HG03469 (cell line): ENCODE results near the gene LAMB1.
"Not testable (repeated sequence)": the region's sequence is repeated elsewhere in the genome, so short reads cannot be mapped to it uniquely, and the experiment has no call there.

Experiments used
- ATAC-seq: cut with Tn5 transposase; IDR thresholded peaks from one replicate; pipeline ENCODE4 v1.9.1; 2021; ENCODE audit warnings: mild to moderate bottlenecking, moderate library complexity, moderate number of reproducible peaks; ENCODE audit not compliant: unreplicated experiment

The LAMB1 gene

DNA sequence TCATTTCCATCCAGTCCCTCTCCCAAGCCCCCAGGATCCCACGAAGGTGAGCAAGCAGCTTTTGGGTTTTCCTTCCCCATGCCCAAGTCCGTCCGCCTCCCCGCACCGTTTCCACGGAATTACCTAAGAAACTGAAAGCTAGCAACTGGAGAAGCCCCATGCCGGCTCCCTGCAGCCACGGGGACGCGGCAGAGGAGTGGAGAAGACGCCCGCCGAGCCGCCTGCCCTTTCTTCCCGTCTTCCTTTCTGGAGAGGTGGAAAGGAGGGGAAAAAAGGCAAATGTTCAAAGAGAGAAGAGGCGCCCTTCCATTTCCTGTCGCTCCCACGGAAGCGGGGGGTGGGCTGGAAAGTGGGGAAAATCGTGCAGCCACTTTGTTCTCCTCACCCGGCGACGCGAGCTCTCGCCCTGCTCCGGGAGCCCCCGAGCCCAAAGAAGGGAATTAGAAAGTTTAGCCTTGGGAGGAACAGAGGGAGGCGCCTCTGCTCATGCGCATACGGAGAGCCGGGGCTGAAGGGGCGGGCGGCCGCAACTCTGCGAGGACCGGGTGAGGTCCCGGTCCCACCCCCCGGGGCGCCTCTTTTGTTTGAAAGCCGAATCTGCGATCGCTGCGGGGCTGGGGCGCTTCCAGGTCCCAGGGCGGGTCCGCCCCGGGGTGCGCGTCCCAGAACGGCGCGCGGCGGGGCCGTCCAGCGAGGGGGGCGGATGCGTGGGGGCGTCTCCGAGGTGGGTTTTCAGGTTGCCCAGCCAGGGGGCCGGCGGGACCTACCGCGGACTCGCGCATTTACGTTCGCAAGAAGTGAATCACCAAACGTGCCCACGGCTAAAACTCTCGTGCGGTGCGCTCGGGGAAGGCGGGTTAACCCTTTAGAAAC, at the start of gene LAMB1:
TSS of gene LAMB1 (minus strand) at position 436 of the 873 bp plus-strand sequence. CDS start at position 160, 276 bp downstream.
- ATAC-seq: no peak

DNA sequence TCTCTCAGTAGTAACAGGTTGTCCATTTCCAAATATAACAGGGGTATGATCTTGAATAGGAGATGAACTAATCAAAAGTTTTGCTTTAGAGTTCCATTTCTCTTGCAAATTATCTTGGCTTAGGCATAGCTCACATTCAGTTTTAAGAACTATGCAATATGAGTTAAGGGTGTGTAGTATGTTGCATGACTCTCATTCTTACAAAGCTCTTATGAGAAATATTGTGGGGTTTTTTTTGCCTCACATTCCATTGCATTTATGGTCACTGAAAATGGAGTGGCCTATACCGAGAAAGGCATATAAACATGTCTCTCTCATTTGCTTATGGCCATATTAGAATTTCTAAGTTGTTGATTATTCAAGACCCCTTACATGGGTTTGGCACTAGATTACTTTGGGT, 48.5 kb upstream of the LAMB1 start:
- ATAC-seq: no peak

DNA sequence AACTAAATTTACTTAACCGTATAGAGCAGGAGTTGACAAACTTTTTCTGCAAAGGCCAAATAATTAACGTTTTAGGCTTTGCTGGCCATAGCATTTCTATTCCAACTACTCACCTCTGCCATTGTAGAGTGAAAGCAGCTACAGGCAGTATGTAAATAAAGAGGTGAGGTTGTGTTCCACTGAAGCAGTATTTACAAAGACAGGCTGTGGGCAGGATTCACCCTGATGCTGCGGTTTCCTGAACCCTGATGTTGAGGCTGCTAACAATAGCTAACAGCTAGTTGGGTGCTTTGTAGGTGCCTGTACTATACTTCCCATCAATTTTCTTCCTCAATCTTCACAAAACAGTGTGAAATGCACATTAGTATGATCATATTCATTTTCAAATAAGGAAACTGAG, 47.0 kb upstream of the LAMB1 start:
- ATAC-seq: no peak

DNA sequence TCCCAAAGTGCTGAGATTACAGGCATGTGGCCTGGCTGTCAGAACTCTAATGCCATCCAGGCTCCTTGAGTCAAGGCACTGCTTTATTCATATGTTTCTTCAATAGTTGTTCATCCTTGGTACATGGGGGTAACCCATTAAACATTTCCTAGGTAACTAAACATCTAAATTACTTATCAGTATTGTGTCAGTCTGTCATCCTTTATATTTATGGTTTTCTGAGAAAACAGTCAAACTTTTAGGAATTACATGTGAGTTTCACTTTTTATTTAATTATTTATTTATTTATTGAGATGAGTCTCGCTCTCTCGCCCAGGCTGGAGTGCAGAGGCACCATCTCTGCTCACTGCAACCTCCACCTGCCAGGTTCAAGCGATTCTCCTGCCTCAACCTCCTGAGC, 45.5 kb upstream of the LAMB1 start:
- no peak for ATAC-seq

DNA sequence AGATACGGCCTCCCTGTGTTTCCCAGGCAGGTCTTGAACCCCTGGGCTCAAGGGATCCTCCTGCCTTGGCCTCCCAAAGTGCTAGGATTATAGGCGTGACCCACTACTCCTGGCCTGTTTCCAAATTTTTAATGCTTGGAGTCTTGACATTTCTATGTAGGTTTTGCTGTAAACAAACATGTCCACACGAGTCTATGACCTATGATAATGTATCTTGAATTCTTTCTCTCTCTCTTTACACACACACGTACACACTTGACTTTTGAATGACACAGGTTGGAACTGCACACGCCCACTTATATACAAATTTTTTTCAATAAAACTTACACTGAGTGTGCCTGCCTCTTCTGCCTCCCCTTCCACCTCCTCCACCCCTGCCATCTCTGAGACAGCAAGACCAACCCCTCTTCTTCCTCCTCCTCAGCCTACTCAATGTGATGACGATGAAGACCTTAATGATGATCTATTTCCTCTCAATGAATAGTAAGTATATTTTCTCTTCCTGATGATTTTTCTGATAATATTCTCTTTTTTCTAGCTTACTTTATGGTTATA, 44.1 kb upstream of the LAMB1 start:
- no peak for ATAC-seq

DNA sequence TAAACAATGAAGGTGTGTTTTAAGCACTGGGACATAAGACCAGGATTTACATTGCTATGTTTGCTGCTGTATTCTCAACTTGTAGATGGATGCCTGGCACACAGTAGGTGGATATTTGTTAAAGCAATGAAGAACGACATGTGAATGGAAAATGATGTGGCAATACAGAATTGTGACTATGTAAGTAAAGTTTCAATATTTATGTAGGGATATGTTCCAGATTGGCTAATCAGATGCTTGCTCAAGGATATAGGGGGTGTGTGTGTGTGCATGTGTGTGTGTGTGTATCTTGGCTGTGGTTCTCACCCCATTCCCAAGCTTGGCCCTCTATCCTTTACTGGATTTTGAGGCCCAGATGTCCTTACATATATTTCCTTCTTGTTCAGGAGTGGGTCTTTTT, 42.7 kb upstream of the LAMB1 start:
- no peak for ATAC-seq

DNA sequence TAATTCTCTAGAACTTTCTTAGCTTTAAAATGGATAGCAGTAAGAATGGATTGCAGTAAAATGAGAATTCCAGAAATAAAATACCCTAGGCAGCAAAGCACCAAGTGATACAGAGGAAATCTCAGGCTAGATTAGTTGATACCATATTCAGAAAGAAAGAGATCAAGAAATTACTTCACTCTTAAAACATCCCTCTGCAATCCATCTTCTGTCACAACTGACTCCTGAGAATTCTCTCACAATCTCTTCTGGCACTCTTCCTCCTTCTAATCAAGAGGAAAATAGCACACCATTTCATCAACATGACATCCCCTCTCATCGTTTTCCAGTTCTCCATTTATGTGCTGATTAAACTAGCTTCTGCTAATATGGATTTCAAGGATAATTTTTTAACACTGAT, 42.2 kb upstream of the LAMB1 start:
- ATAC-seq: no peak

DNA sequence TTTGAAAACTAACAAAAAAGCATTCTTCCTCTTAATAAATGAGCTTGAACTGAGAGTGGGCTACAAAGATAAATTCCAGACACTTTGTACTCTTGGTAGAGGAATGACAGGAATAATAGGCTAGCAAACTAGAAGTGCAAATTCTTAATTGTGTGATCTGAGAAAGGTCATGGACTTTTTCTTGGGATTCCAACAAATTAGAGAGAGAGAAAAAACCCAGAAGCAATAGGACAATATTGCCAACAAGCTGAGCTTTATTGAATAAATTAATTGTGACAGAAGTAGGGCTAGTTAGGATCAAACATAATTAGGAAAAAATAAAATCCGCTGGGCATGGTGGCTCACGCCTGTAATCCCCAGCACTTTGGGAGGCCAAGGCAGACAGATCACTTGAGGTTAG, 41.4 kb upstream of the LAMB1 start:
- no peak for ATAC-seq

DNA sequence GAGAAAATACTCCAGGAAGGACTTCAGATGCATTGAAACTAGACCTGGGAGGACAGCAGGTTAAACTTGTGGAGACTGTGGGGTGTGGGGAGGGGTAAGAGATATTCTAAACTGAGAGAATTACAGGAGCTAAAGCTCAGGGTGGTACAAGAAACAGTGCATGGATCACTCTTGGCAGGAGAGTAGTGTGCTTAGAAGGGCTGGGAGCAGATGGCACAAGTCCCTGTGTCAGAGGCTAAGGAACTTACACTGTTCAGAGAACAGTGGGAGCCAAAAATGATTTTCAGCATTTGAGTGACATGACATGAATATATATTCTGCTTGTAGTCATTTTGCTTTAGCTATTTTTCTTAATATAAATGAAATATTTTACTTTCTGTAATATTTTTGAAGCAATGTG, 36.0 kb upstream of the LAMB1 start:
- ATAC-seq: no peak

DNA sequence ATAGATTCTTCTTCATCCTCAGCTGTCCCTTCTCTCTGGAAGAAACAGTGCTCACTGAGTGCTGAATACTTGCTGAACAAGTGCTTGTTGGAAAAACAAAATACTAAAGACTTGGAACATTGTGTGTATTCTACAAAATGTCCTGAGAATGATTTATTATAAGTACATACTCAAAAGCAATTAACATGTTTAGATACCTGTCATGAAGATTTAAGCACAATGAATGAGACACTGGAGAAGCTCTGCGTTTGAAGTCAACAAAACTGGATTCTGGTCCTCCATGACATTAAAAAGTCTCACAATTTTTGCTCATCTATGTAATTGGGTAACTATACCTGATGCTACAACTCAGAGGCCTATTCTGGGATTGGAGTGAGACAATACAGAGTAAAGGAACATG, 34.8 kb upstream of the LAMB1 start:
- ATAC-seq: no peak

DNA sequence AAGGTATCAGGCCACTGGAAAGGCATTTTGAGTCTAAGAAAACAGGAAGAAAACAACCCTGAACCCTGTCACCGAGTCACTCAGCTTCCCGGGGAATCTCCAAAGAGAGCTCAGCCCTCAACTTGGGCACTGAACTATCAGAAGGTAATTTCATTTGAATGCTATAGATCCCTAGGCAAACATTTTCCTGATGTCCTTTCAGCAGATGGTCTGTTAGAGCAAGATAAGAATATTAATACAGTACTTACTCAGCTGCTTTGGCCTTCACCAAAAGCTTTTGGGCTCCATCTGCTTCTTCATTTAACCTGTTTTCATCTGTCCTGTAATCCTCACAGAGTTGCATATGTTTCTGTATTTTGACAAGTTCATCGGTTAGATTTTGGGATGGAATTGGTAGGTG, 34.2 kb upstream of the LAMB1 start:
- no peak for ATAC-seq

DNA sequence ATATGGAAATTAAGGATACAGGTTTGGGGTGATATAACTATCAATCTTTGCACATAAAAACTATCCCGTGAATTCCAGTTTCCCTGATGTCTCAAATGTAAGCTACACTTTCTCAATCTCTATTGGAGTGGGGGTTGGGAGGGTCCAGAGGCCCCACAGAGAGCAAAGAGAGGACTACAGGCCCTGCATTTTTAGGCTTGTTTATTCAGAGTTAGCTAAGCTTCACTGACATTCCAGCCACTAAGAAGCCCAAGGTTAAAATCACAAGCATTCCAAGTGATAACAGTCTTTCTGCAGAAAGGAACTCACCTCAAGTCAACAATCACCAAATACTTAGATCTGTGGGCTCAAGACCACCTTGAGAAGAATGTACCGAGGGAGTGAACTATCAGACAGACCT, 31.6 kb upstream of the LAMB1 start:
- ATAC-seq: no peak

DNA sequence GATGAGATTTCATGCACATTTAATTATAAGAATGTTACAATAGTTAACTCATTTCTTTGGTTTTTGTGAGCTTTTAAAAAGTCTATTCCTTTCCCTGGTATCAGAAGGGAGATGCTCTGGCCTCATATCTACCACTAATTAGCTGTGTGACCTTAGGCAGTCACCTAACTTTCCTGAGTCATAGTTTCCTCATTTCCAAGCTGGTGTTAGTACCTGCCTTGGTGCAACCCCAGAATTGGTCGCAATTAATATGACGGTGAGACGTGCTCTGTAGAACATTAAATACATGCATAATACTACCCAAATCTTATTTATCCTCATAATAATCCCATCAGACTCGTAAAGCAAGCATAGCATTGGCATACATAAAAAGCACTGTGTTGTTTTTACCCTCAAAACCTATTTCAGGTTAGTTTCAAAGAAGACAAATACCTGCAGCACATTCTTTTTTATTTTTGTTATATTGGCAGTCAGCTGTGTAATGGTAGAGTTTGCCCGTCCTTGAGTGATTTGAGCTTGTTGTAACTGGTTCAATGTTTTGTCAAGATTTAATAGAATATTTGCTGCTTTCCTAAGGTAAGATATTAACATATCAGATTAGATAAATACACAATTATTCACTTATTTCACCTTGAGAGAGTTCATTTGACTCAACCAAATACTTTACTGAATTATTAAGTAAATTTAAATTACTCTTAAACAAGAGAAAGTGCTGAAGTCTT, 31.0 kb upstream of the LAMB1 start:
- no peak for ATAC-seq

DNA sequence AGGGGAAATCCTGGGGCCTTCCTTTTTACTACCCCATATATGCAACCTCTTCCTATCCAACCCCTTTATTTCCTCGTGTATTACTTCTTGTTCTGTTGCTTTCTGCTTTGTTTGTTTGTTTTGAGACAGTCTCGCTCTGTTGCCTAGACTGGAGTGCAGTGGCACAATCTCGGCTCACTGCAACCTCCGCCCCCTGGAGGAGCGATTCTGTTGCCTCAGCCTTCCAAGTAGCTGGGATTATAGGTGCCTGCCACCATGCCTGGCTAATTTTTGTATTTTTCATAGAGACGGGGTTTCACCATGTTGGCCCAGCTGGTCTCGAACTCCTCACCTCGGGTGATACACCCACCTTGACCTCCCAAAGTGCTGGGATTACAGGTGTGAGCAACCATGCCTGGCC, 30.3 kb upstream of the LAMB1 start:
- ATAC-seq: not testable (repeated sequence)

DNA sequence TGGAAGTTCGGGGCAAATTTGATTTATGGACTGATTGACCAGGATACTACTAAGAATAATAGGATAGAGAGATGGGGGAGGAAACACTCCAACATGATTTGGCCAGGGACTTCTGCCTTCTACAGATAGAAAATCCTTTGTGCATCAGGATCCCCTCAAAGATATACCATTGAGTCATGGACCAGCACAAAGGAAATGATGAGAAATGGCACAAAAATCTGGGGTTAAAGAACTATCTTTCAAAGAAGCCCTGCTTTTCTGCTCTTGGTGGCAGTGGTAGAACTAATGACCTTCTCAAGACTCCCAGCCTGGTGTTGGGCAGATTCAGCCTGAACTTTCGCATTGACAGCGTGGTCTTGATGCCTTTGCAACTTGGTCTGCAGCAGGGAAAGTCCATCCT, 27.6 kb upstream of the LAMB1 start:
- ATAC-seq: no peak

DNA sequence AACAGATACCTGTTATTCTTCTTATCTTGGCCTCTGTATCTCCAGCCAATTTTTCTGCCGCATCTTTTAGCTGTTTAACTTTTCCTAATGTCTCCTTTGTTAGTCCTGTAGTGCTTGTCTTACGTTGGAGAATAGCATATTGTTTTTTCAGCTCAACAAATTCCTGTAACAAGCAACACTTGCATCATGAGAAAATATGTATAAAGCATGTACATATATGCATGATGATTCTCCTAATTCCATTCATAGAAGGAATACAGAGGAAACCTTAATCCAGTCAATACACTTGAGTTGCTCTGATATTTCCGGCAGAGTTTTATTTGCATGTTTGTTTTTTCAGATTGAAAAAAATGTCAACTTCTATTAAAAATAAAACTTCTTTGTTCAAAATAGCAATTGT, 26.1 kb upstream of the LAMB1 start:
- ATAC-seq: no peak

DNA sequence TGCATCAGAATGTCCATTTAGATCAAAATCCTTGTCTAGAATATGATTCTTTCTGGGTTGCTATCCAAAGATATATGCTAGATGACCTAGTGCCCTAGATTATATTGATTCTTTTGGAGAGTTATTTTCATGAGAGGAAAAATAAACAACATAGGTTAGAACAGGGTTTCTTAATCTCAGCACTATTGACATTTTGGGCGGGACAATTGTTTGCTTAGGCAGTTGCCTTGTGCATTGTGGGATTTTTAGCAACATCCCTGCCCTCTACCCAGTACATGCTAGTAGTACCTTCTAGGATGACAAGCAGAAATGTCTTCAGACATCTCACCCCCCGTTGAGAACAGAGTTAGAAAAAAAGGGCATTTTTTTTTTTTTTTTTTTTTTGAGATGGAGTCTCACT, 25.1 kb upstream of the LAMB1 start:
- no peak for ATAC-seq

DNA sequence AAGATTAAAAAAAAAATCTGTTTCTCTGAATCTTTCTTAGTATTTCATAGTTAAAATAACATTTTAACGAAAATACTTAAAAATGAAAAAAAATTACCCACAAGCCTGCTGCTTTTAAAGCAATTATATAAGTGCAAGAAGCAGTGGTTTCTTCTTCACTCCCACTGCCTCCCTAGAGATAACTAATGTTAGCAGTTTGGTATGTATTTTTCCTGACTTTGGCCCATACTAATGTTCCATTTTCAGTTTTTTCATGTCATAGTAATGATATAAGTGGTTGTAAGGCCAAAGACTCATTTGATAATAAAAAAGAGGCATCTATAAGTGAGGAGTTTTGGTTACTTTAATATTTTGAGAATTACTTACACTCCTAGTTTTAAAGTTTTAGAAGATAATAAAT, 24.3 kb upstream of the LAMB1 start:
- no peak for ATAC-seq

DNA sequence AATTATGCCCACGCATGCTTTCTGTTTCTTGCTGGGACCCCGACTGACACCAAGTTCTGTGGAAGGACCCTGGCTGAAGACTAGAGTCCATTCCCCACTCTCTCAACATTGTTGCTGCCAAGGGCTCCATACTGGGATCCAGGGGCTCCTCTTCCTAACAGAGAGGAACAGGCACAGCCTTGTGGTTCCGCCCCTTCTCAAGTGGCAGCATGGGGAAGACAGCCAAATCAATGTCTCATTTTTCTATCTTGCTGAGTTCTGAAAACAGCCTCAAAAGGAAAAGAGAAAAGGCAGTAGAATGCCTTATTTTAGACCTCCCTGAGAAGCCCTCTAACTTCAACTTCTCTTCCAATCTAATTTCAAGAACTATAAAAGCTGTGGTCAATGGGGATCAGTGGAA, 23.7 kb upstream of the LAMB1 start:
- no peak for ATAC-seq

DNA sequence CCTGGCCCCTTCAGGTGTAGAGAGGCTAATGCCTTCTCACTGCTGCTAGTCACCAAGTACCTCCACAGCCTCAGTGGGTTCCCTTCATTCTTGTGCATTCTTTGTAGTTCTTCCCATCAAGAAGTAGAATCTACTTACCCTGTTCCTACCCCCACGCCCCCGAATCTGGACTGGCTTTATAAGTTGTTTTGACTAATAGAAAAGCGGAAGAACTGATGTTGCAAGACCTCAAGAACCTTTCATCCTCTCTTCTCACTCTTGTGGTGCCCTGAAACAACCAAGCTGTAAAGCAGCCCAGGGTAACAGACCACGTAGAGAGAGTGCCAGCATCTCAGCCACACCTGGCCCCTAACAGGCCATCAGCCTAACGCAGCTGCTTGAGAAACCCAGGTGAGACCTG, 23.2 kb upstream of the LAMB1 start:
- ATAC-seq: no peak

DNA sequence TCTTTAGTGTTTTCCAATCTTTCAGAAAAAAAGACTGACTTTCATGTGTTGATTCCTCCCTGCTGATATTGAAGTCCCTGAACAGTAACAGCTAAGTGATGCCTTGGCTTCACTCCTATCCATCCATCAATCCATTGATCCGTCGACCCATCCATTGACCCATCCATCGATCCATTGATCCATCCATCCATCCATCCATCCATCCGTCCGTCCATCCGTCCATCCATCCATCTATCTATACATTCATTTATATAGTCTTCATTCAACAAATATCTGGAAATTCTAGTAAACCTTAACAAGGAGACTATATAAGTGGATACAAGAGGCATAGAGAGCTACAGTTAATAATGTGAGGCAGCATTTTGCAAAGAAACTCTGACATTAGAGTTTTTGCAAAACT, 21.6 kb upstream of the LAMB1 start:
- ATAC-seq: no peak

DNA sequence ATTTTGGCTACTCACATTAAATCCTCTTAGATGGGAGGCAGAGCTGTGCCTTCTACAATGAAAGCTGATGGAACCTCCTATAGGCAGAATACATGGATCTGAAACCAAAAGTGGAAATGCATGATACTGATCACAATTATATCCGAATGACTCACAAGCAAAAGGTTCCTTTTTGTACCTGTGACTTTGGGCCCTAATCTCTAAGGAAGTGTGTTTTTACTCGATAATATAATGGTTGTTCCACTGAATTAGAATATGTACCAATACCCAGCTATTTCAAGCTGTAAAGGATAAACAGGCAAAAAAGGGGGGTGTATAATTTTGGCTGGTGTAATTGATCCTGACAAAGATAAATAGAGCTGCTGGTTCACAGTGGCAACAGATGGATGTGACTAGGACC, 17.6 kb upstream of the LAMB1 start:
- no peak for ATAC-seq
